Choroid plexus epithelial cell (primary cell): ENCODE measurements around the gene APOL3.

ENCODE experiments used
- DNase-seq: peaks from one replicate; pipeline ENCODE4 v3.0.0-alpha.2; 2010; ENCODE audit warnings: low read depth
- H3K4me3 ChIP-seq: 2 replicates; pipeline ENCODE4 v1.5.1; 2011; ENCODE audit warnings: low read depth, mild to moderate bottlenecking, control low read depth, low read length, moderate library complexity
- CTCF ChIP-seq: conservative IDR thresholded peaks from 2 replicates; pipeline ENCODE4 v1.5.1; 2011; ENCODE audit warnings: low read depth, mild to moderate bottlenecking, control low read depth, inconsistent platforms, low read length, moderate library complexity

The APOL3 gene

GRCh38 chr22:36134182-36134581, 26.4 kb downstream of the APOL3 start:
- no peak for DNase-seq
- TF ChIP-seq CTCF = no peak
- H3K4me3 ChIP-seq = no peak overlapping the region

- DNase-seq = no peak
- H3K4me3 ChIP-seq = no peak overlapping the region
- TF ChIP-seq CTCF = no peak
Measured at GRCh38 chr22:36131907-36132306, 28.6 kb downstream of the APOL3 start.

GRCh38 chr22:36129486-36130388, 30.8 kb downstream of the APOL3 start:
- no peak overlapping the region for H3K4me3 ChIP-seq
- DNase-seq = no peak
- no peak for TF ChIP-seq CTCF

- no peak for TF ChIP-seq CTCF
- no peak for DNase-seq
- no peak overlapping the region for H3K4me3 ChIP-seq
Measured at GRCh38 chr22:36129071-36129470, 31.5 kb downstream of the APOL3 start.

- H3K4me3 ChIP-seq = no peak overlapping the region
- no peak for DNase-seq
- TF ChIP-seq CTCF = no peak
Measured at GRCh38 chr22:36125994-36126531, 34.5 kb downstream of the APOL3 start.

GRCh38 chr22:36125434-36125833, 35.1 kb downstream of the APOL3 start:
- H3K4me3 ChIP-seq = no peak overlapping the region
- no peak for TF ChIP-seq CTCF
- no peak for DNase-seq

- DNase-seq = no peak
- no peak overlapping the region for H3K4me3 ChIP-seq
- no peak for TF ChIP-seq CTCF
Measured at GRCh38 chr22:36124666-36125065, 35.9 kb downstream of the APOL3 start.
